GM19468 (cell line): ENCODE results near the gene SERPINB10.

Experiments used
- ATAC-seq: cut with Tn5 transposase; IDR thresholded peaks from one replicate; pipeline ENCODE4 v1.9.1; 2021; ENCODE audit warnings: mild to moderate bottlenecking, moderate library complexity, moderate number of reproducible peaks; ENCODE audit not compliant: unreplicated experiment; ENCODE audit errors: extremely low read depth

The SERPINB10 gene

DNA sequence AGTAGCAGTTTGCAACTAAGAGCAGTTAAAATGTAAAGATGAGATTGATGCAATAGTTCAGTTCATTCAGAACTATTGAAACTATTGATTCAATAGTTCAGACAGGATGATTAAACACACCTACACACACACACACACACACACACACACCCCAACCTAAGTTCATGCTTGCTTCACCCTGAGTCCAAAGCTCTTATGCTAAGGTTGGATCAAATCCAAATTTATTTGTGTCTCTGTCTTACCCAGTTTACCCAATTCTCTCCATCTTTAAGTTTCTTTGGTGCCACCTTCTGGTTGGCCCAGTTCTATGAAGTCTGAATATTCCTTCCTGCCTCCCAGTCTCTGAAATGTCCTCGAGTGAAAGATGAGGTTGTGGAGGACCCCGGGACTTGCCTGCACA lies 67.2 kb downstream of the SERPINB10 start:
- ATAC-seq = no peak

DNA sequence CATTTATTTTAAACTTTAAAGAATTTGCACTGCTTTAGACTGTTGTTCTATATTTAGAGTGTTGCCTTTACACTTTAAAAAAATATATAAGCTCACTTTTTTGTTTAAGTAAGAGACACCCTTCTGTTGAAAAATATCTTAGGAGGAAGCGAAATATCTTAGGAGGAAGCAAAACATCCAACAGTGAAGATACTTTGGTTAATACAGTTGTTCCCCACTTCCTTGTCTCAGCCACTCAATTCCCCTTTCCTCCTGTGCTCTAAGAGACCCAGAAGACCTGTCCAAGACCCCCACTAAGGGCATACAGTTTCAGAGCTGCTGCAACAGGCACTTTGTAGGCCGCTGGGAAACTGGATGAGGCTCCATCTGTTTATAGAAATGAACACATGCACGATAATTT lies 67.9 kb downstream of the SERPINB10 start:
- ATAC-seq = no peak

DNA sequence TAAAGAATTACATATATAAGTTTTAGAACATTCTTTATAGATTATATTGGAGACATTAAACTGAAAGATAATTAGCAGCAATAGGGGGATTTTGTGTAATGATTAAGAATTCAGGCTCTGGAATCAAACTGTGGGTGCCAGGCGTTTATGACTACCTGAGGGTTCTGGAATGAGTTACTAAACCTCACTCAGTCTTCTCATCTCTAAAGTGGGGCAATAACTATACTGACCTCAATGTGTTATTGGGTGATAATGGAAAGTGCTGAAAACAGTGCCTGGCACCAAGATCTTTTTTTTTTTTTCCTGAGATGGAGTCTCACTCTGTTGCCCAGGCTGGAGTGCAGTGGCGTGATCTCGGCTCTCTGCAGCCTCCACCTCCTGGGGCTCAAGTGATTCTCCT lies 69.3 kb downstream of the SERPINB10 start:
- no peak for ATAC-seq

DNA sequence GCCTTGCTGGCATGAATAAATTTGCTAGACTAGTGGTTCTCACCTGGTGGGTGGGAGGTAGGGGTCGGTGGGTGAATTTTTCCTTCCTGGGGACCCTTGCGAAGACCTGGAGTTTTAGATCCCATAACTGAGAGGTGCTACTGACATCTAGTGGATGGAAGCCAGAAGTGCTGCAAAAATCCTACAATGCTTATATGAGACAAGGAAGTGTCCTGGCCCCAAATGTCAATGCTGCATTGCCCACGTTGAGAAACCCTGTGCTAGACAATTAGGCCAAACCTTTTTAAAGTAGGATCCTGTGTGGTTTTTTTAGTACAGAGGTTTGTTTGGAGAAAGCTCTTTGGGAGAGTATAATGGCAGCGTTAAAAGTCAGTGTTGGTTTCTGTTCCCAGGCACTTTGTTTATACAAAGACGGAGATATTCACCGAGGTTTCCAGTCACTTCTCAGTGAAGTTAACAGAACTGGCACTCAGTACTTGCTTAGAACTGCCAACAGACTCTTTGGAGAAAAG lies 71.7 kb downstream of the SERPINB10 start:
- peak; percentile 30 for ATAC-seq

DNA sequence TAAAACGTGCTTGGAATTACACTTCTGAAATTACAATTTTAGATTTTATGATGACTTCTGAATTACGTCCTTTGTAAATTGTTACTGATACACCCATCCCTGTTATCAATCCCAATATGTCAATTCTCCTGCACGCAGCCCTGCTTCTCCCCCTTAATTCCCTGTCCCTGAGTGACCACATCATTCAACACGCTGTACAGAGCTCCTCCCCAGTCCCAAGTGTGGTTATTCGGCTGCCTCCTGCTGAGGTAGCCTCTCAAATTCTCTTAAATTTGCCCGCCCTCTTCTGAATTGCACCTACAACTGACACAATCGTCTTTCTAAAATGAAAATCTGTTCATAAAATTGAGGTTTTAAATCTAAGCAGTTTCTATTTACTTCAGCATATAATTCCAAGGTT lies 72.3 kb downstream of the SERPINB10 start:
- ATAC-seq = no peak

DNA sequence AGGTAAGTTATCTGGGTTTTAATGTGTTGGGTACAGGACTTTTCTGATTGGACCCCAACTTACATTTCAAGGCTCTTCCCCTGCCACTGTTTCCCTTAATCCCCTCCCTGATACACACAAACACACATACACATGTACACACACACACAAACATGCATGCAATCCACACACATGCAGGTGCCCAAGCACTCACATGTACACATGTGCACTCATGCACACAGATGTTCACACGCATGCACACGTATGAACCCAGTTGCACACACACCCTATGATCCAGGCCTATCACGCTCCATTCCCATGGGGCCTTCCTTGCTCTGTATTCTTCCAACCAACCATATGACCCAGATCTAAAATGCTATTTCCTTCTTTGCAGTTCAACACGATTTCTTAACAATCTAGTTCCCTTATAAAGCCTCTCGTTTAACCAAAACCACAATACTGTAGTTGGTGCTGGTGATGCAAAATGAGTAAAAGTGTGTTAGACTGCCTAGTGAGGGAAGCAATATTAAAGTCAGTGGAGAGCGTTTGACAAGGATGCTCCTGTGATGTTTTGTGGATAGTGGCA lies 73.2 kb downstream of the SERPINB10 start:
- no peak for ATAC-seq

DNA sequence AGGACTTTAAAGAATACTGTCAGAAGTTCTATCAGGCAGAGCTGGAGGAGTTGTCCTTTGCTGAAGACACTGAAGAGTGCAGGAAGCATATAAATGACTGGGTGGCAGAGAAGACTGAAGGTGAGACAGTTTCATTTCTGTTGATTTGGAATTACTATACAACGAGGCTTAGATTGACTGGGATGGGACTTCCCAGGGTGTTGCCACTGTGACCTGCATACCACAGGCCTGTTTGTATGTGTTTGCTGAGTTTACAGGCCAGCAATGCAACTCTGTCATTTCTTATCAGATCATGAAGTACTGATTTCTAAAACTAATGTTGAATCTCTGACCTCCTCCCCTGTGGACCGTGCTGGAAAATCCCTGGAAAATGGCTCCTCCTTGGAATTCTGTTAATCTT lies 74.0 kb downstream of the SERPINB10 start:
- ATAC-seq = no peak

DNA sequence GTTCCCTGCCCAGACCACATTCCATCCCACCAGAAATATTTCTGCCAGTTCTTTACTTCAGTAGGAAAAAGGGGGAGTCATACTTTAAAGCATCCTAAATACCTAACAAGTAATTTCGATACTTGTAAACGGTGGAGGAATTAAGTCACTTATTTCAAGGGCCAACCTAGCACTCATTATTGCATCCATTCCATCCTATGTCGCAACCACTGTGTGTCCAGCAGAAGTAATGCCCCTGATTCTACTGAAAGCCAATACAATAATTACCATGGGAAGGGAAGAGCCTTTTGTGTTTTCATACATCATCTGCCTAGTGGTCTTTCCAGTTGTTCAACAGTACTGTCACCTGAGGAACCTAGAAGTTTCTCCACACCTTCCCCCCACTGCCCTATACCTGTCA lies 74.6 kb downstream of the SERPINB10 start:
- ATAC-seq = no peak
